A549 (cell line): ENCODE measurements around the gene ZNF860. TPM values are rescaled to one million over a fixed set of nuclear protein-coding genes. Genes with fewer than 3 reads are reported as not detected.

Experiments
- ATAC-seq, 2 experiments: fragments of 200-7000 bp in 1 of 2; fragments of >200 bp in 1 of 2; cut with Nextera tagmentation in 1 of 2; cut with Tn5 transposase in 1 of 2; 3 replicates each; pipeline versions ENCODE4 v1.8.0 to v1.9.1; 2018 to 2020; ENCODE audit warnings: mild to moderate bottlenecking in 1 of 2, moderate library complexity in 1 of 2
- CTCF ChIA-PET: fragments of 300-600 bp; sonication (Branson Sonifier 250); formaldehyde crosslinking; extraction: SDS; loops from one replicate; lab custom pipeline; 2021; ENCODE audit warnings: antibody characterized with exemption, inconsistent platforms; lab: Yijun Ruan, JAX
- POLR2A ChIA-PET: fragments of 350-600 bp; formaldehyde crosslinking; extraction: SDS; loops from one replicate; lab custom pipeline; 2021; ENCODE audit warnings: antibody characterized with exemption, inconsistent platforms; lab: Yijun Ruan, JAX
- DNase-seq, 2 experiments: peaks; one replicate each; pipeline versions ENCODE4 v3.0.0 to v3.0.0-alpha.2; 2011 to 2016; ENCODE audit warnings: low read depth in 1 of 2, low spot score in 1 of 2
- FAIRE-seq: peaks from 2 replicates; lab custom pipeline; 2011; peaks lifted over from hg19 to GRCh38; lab: Jason Lieb, UNC
- H3K27ac ChIP-seq, 2 experiments: fragments of >200 bp; sonication (Bioruptor Twin); formaldehyde crosslinking; 3 replicates each; pipeline ENCODE4 v1.5.1; 2016 to 2017
- H3K4me1 ChIP-seq: fragments of >200 bp; sonication (Bioruptor Twin); formaldehyde crosslinking; 3 replicates; pipeline ENCODE4 v1.6.1; 2016
- H3K4me2 ChIP-seq: fragments of >200 bp; sonication (Bioruptor Twin); formaldehyde crosslinking; 3 replicates; pipeline ENCODE4 v1.6.1; 2016
- H3K4me3 ChIP-seq: fragments of >200 bp; sonication (Bioruptor Twin); formaldehyde crosslinking; 3 replicates; pipeline ENCODE4 v1.5.1; 2016
- H3K9me3 ChIP-seq: fragments of >200 bp; sonication (Bioruptor Twin); formaldehyde crosslinking; 3 replicates; pipeline ENCODE4 v1.6.1; 2016
- BHLHE40 ChIP-seq: IDR thresholded peaks from 2 replicates; pipeline ENCODE4 v1.6.1; 2012; ENCODE audit warnings: low read depth, low read length, inconsistent platforms
- CEBPB ChIP-seq, 2 experiments: fragments of >200 bp in 1 of 2; sonication (Bioruptor Twin) in 1 of 2; formaldehyde crosslinking in 1 of 2; IDR thresholded peaks; 2 replicates each; pipeline ENCODE4 v1.6.1; 2012 to 2016
- CHD4 ChIP-seq: fragments of 200-600 bp; sonication (generic); IDR thresholded peaks from 2 replicates; pipeline ENCODE4 v1.6.1; 2016; ENCODE audit warnings: antibody characterized with exemption, mild to moderate bottlenecking, borderline replicate concordance
- E2F6 ChIP-seq: IDR thresholded peaks from 2 replicates; pipeline ENCODE4 v1.6.1; 2012; ENCODE audit warnings: low read depth, borderline replicate concordance
- EHMT2 ChIP-seq: fragments of 200-600 bp; sonication (generic); IDR thresholded peaks from 2 replicates; pipeline ENCODE4 v1.6.1; 2016; ENCODE audit warnings: antibody characterized with exemption, low read depth, mild to moderate bottlenecking, moderate library complexity
- ESRRA ChIP-seq: fragments of 150-350 bp; IDR thresholded peaks from 2 replicates; pipeline ENCODE4 v1.6.1; 2014; ENCODE audit warnings: mild to moderate bottlenecking, low read length, borderline replicate concordance
- HEYL ChIP-seq: fragments of 250-450 bp; sonication (Bioruptor Pico); IDR thresholded peaks from 2 replicates; pipeline ENCODE4 v1.8.0; 2021; ENCODE audit warnings: mild to moderate bottlenecking, moderate library complexity
- JUN ChIP-seq, 2 experiments: fragments of >200 bp; sonication (Bioruptor Twin); formaldehyde crosslinking; IDR thresholded peaks; 2 replicates in 1 of 2; 3 replicates in 1 of 2; pipeline ENCODE4 v1.6.1; 2016 to 2017
- MAZ ChIP-seq: fragments of 150-350 bp; IDR thresholded peaks from 2 replicates; pipeline ENCODE4 v1.6.1; 2014; ENCODE audit warnings: antibody characterized with exemption, low read depth, low read length, borderline replicate concordance
- MYC ChIP-seq: IDR thresholded peaks from 2 replicates; pipeline ENCODE4 v1.6.1; 2012; ENCODE audit warnings: mild to moderate bottlenecking, inconsistent platforms, low read length, improper control_type of control experiment, borderline replicate concordance
- NPAS2 ChIP-seq: fragments of 250-450 bp; sonication (Bioruptor Pico); IDR thresholded peaks from 2 replicates; pipeline ENCODE4 v1.8.0; 2022; ENCODE audit warnings: mild to moderate bottlenecking, moderate library complexity, borderline replicate concordance
- POLR2AphosphoS2 ChIP-seq: conservative IDR thresholded peaks from 2 replicates; pipeline ENCODE4 v1.6.1; 2012; ENCODE audit warnings: low read length, improper control_type of control experiment, inconsistent platforms
- RFX5 ChIP-seq: fragments of 450-650 bp; IDR thresholded peaks from 2 replicates; pipeline ENCODE4 v1.7.1; 2014; ENCODE audit warnings: antibody characterized with exemption, mild to moderate bottlenecking, moderate library complexity
- TFCP2L1 ChIP-seq: fragments of 250-450 bp; sonication (Bioruptor Pico); IDR thresholded peaks from 2 replicates; pipeline ENCODE4 v1.5.0; 2021; ENCODE audit warnings: mild to moderate bottlenecking
- ZFP36 ChIP-seq: fragments of 450-650 bp; IDR thresholded peaks from 2 replicates; pipeline ENCODE4 v1.6.1; 2014; ENCODE audit warnings: borderline replicate concordance; ENCODE audit not compliant: partially characterized antibody
- WGBS: methylation state at CpG from one replicate; pipeline ENCODE4 v1.1.6; 2017; ENCODE audit errors: missing lambda C conversion rate; 5-methylcytosine and 5-hydroxymethylcytosine counted together
- polyA plus RNA-seq, 4 experiments: library from polyadenylated mRNA; depleted of rRNA in 3 of 4; stranded (reverse); fragments of >200 nt; fragmentation: RNase III in 1 of 4; extraction: RNeasy Plus Mini Kit Qiagen cat#74134 plus additional on column Dnase treatment in 1 of 4; gene quantifications; 2 replicates in 3 of 4; 3 replicates in 1 of 4; pipeline ENCODE4 v1.2.3, GENCODE V29; 2011 to 2017
- TF ChIP-seq, protein P1 (sequence below): fragments of >200 bp; sonication (Bioruptor Twin); formaldehyde crosslinking; IDR thresholded peaks from 3 replicates; pipeline ENCODE4 v1.6.1; 2016
- TF ChIP-seq, protein P2 (sequence below): fragments of 150-350 bp; IDR thresholded peaks from 2 replicates; pipeline ENCODE4 v1.6.1; 2014; ENCODE audit warnings: low read depth, mild to moderate bottlenecking, low read length
- TF ChIP-seq, protein P3 (sequence below): fragments of 200-600 bp; sonication (generic); IDR thresholded peaks from 2 replicates; pipeline ENCODE4 v1.6.1; 2016; ENCODE audit warnings: antibody characterized with exemption, mild to moderate bottlenecking, moderate library complexity
- TF ChIP-seq, protein P4 (sequence below): fragments of 450-650 bp; IDR thresholded peaks from 2 replicates; pipeline ENCODE4 v1.6.1; 2014; ENCODE audit warnings: antibody characterized with exemption

The ZNF860 gene
- polyA plus RNA-seq, 2 of the 4 experiments (the other 2 are of a cell fraction): 1.3 to 2.4 TPM

- TF ChIP-seq MYC: no peak
These were observed 33.3 kb upstream of the ZNF860 start (continued) for GRCh38 chr3:31948280-31948679.

- TF ChIP-seq JUN (IDR thresholded peaks at IDR 0.05) (no peak), ZFP36 (no peak), MYC (no peak), TFCP2L1 (no peak), HEYL (no peak), RFX5 (no peak), POLR2AphosphoS2 (no peak), MAZ (no peak)
- TF ChIP-seq, protein P1, sequence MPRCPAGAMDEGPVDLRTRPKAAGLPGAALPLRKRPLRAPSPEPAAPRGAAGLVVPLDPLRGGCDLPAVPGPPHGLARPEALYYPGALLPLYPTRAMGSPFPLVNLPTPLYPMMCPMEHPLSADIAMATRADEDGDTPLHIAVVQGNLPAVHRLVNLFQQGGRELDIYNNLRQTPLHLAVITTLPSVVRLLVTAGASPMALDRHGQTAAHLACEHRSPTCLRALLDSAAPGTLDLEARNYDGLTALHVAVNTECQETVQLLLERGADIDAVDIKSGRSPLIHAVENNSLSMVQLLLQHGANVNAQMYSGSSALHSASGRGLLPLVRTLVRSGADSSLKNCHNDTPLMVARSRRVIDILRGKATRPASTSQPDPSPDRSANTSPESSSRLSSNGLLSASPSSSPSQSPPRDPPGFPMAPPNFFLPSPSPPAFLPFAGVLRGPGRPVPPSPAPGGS: no peak
- TF ChIP-seq, protein P2, sequence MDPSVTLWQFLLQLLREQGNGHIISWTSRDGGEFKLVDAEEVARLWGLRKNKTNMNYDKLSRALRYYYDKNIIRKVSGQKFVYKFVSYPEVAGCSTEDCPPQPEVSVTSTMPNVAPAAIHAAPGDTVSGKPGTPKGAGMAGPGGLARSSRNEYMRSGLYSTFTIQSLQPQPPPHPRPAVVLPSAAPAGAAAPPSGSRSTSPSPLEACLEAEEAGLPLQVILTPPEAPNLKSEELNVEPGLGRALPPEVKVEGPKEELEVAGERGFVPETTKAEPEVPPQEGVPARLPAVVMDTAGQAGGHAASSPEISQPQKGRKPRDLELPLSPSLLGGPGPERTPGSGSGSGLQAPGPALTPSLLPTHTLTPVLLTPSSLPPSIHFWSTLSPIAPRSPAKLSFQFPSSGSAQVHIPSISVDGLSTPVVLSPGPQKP: no peak
- no peak for ATAC-seq
- peaks cover 9% of the 10 kb centered on the region; the same call in 2 of the 3 replicates for H3K4me1 ChIP-seq
- 99% methylated on average over 4 of the region's 4 CpGs for WGBS
- CTCF ChIA-PET: interaction anchor here (1.7 kb wide), 1 partner anchor 9 kb away, joined by 8 read pairs; no protein-coding TSS in a partner anchor
- DNase-seq: no peak
- H3K4me2 ChIP-seq: no peak overlapping the region
- FAIRE-seq: no peak
- H3K27ac ChIP-seq: no peak overlapping the region
- peaks cover 29% of the 10 kb centered on the region for H3K9me3 ChIP-seq
- POLR2A ChIA-PET: no interaction called here
- H3K4me3 ChIP-seq: no peak overlapping the region
These were observed 29.3 kb upstream of the ZNF860 start for GRCh38 chr3:31952205-31952604.

DNA sequence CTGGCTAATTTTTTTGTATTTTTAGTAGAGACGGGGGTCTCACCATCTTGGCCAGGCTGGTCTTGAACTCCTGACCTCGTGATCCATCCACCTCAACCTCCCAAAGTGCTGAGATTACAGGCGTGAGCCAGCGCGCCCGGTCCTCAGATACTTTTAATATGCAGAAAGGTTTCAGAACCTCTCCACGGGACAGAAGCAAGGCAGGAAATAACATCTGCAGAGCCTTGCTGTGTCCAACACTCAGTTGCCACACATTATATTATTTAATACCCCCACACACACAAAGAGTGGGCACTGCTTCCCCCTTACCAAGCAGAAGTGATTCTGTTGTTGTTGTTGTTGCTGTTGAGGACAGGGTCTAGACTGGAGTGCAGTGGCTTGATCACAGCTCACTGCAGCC lies 28.5 kb upstream of the ZNF860 start:
- WGBS: 68% methylated on average over 7 of the region's 7 CpGs
- Histone ChIP-seq H3K4me3 (no peak overlapping the region), H3K27ac (no peak overlapping the region), H3K9me3 (peaks cover 29% of the 10 kb centered on the region), H3K4me2 (no peak overlapping the region), H3K4me1 (peaks cover 4% of the 10 kb centered on the region)
- TF ChIP-seq ESRRA: no peak
- no peak for TF ChIP-seq JUN (IDR thresholded peaks at IDR 0.05)
- TF ChIP-seq CEBPB (IDR thresholded peaks at IDR 0.05): no peak
- TF ChIP-seq NPAS2 (CRISPR knock-in tag): no peak
- ATAC-seq (no peak), DNase-seq (no peak), FAIRE-seq (no peak)
- POLR2A ChIA-PET: no interaction called here
- CTCF ChIA-PET: no interaction called here

GRCh38 chr3:31953636-31954035 lies 27.9 kb upstream of the ZNF860 start:
- H3K4me1 ChIP-seq: peaks cover 7% of the 10 kb centered on the region
- ChIA-PET POLR2A (no interaction called here), CTCF (no interaction called here)
- no peak for ATAC-seq
- 69% methylated on average over 2 of the region's 2 CpGs for WGBS
- no peak for TF ChIP-seq E2F6
- no peak for TF ChIP-seq HEYL
- TF ChIP-seq, protein P3, sequence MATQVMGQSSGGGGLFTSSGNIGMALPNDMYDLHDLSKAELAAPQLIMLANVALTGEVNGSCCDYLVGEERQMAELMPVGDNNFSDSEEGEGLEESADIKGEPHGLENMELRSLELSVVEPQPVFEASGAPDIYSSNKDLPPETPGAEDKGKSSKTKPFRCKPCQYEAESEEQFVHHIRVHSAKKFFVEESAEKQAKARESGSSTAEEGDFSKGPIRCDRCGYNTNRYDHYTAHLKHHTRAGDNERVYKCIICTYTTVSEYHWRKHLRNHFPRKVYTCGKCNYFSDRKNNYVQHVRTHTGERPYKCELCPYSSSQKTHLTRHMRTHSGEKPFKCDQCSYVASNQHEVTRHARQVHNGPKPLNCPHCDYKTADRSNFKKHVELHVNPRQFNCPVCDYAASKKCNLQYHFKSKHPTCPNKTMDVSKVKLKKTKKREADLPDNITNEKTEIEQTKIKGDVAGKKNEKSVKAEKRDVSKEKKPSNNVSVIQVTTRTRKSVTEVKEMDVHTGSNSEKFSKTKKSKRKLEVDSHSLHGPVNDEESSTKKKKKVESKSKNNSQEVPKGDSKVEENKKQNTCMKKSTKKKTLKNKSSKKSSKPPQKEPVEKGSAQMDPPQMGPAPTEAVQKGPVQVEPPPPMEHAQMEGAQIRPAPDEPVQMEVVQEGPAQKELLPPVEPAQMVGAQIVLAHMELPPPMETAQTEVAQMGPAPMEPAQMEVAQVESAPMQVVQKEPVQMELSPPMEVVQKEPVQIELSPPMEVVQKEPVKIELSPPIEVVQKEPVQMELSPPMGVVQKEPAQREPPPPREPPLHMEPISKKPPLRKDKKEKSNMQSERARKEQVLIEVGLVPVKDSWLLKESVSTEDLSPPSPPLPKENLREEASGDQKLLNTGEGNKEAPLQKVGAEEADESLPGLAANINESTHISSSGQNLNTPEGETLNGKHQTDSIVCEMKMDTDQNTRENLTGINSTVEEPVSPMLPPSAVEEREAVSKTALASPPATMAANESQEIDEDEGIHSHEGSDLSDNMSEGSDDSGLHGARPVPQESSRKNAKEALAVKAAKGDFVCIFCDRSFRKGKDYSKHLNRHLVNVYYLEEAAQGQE: no peak
- TF ChIP-seq EHMT2: no peak
- no peak for TF ChIP-seq BHLHE40
- TF ChIP-seq ZFP36: no peak
- TF ChIP-seq NPAS2 (CRISPR knock-in tag): no peak
- no peak for TF ChIP-seq CHD4
- TF ChIP-seq, protein P4, sequence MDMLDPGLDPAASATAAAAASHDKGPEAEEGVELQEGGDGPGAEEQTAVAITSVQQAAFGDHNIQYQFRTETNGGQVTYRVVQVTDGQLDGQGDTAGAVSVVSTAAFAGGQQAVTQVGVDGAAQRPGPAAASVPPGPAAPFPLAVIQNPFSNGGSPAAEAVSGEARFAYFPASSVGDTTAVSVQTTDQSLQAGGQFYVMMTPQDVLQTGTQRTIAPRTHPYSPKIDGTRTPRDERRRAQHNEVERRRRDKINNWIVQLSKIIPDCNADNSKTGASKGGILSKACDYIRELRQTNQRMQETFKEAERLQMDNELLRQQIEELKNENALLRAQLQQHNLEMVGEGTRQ: no peak
- TF ChIP-seq, all 56 proteins: peak for 0
- FAIRE-seq (no peak), DNase-seq (no peak)
- H3K9me3 ChIP-seq: peaks cover 29% of the 10 kb centered on the region
- H3K4me2 ChIP-seq: no peak overlapping the region
- no peak overlapping the region for H3K27ac ChIP-seq
- no peak overlapping the region for H3K4me3 ChIP-seq
